Endodermal cell (in vitro differentiated cells): ENCODE results near the gene DYNC2H1. TPM values are rescaled to one million over a fixed set of nuclear protein-coding genes. Genes with fewer than 3 reads are reported as not detected.

Experiments
- DNase-seq: peaks from one replicate; pipeline ENCODE4 v3.0.0-alpha.2; 2017
- H3K27ac ChIP-seq: 2 replicates; pipeline ENCODE4 v1.5.1; 2013; ENCODE audit warnings: mild to moderate bottlenecking, low read depth, low read length, moderate library complexity
- H3K27me3 ChIP-seq: 2 replicates; pipeline ENCODE4 v1.6.1; 2013; ENCODE audit warnings: mild to moderate bottlenecking, low read length, moderate library complexity; ENCODE audit not compliant: insufficient read depth, control insufficient read depth, poor library complexity, severe bottlenecking
- H3K36me3 ChIP-seq: 2 replicates; pipeline ENCODE4 v1.7.0; 2013; ENCODE audit warnings: mild to moderate bottlenecking, low read length, moderate library complexity; ENCODE audit not compliant: control insufficient read depth, insufficient read depth
- H3K4me1 ChIP-seq: one replicate; pipeline ENCODE4 v1.7.0; 2013; ENCODE audit warnings: low read length; ENCODE audit not compliant: control insufficient read depth, insufficient read depth
- H3K4me3 ChIP-seq: 2 replicates; pipeline ENCODE4 v1.5.1; 2013; ENCODE audit warnings: mild to moderate bottlenecking, low read length, moderate library complexity
- H3K9ac ChIP-seq: 2 replicates; pipeline ENCODE4 v1.6.1; 2013; ENCODE audit warnings: mild to moderate bottlenecking, low read length, moderate library complexity; ENCODE audit not compliant: poor library complexity, severe bottlenecking; ENCODE audit errors: extremely low read depth
- H3K9me3 ChIP-seq: 2 replicates; pipeline ENCODE4 v1.6.1; 2013; ENCODE audit warnings: mild to moderate bottlenecking, low read length, moderate library complexity; ENCODE audit not compliant: control insufficient read depth
- H3K27ac Mint-ChIP-seq: 2 replicates; pipeline ENCODE4 v1.8.0; 2020; ENCODE audit warnings: mixed read lengths
- H3K27me3 Mint-ChIP-seq: 2 replicates; pipeline ENCODE4 v1.8.0; 2021; ENCODE audit warnings: mild to moderate bottlenecking, mixed read lengths; ENCODE audit not compliant: insufficient read depth
- H3K36me3 Mint-ChIP-seq: 2 replicates; pipeline ENCODE4 v1.8.0; 2020; ENCODE audit warnings: low read depth, mixed read lengths
- H3K4me1 Mint-ChIP-seq: 2 replicates; pipeline ENCODE4 v1.8.0; 2020; ENCODE audit warnings: mixed read lengths
- H3K4me3 Mint-ChIP-seq: 2 replicates; pipeline ENCODE4 v1.8.0; 2020; ENCODE audit warnings: mild to moderate bottlenecking, moderate library complexity, mixed read lengths
- H3K9me3 Mint-ChIP-seq: 2 replicates; pipeline ENCODE4 v1.8.0; 2020; ENCODE audit warnings: mild to moderate bottlenecking, mixed read lengths
- WGBS, 2 experiments: methylation state at CpG; one replicate each; pipeline versions ENCODE4 v1.1.5 to v1.1.7; 2013; ENCODE audit warnings: missing lambda C conversion rate in 2 of 2, mixed read lengths in 1 of 2; ENCODE audit not compliant: insufficient coverage in 1 of 2, insufficient read length in 1 of 2; 5-methylcytosine and 5-hydroxymethylcytosine counted together
- total RNA-seq, 2 donors: library from RNA; stranded (reverse); fragmentation: NEBNext Ultra II Directional in 1 of 2; extraction: Animal tissue kit (Norgen Biotek cat#: 25700) in 1 of 2; gene quantifications; 2 replicates in 1 of 2; 3 replicates in 1 of 2; pipeline ENCODE4 v1.2.1, GENCODE V29; 2021
- TF ChIP-seq, protein P1 (sequence below): fragments of 200-600 bp; sonication (generic); conservative IDR thresholded peaks from 2 replicates; pipeline ENCODE4 v1.5.0; 2021; ENCODE audit warnings: antibody characterized with exemption, mild to moderate bottlenecking

The DYNC2H1 gene
- total RNA-seq, 2 donors from 2014 or later = 21.1 to 31.9 TPM

DNA sequence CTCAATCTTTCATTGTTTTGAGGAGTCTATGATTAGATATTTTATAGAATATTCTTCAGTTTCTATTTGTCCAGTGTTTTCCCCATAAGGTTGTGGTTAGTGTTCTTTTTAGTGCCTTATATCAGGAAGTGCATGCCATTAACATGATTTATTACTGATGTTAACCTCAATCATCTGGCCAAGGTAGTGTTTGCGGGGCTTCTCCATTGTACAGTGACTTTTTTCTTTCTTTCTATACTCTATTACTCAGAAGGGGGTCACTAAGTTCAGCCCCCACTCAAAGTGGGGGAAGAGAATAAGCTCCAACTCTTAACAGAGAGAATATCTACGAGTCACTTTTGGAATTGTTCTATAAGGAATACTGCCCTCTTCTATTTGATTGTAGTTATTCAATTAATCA, 415.8 kb downstream of the DYNC2H1 start:
- peaks cover 5% of the 10 kb centered on the region for H3K9me3 Mint-ChIP-seq
- 88 to 90% methylated on average over 1 to 2 of the region's 2 CpGs for WGBS, 2 experiments
- H3K27me3 ChIP-seq = no peaks in the 10 kb centered on the region
- H3K36me3 Mint-ChIP-seq = no peaks in the 10 kb centered on the region
- no peak overlapping the region for H3K9ac ChIP-seq
- no peak overlapping the region for H3K27ac ChIP-seq
- no peaks in the 10 kb centered on the region for H3K4me1 ChIP-seq
- H3K4me3 Mint-ChIP-seq = no peak overlapping the region
- H3K27me3 Mint-ChIP-seq = no peaks in the 10 kb centered on the region
- DNase-seq = no peak
- TF ChIP-seq, protein P1, sequence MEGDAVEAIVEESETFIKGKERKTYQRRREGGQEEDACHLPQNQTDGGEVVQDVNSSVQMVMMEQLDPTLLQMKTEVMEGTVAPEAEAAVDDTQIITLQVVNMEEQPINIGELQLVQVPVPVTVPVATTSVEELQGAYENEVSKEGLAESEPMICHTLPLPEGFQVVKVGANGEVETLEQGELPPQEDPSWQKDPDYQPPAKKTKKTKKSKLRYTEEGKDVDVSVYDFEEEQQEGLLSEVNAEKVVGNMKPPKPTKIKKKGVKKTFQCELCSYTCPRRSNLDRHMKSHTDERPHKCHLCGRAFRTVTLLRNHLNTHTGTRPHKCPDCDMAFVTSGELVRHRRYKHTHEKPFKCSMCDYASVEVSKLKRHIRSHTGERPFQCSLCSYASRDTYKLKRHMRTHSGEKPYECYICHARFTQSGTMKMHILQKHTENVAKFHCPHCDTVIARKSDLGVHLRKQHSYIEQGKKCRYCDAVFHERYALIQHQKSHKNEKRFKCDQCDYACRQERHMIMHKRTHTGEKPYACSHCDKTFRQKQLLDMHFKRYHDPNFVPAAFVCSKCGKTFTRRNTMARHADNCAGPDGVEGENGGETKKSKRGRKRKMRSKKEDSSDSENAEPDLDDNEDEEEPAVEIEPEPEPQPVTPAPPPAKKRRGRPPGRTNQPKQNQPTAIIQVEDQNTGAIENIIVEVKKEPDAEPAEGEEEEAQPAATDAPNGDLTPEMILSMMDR = no peak
- H3K4me1 Mint-ChIP-seq = peaks cover 13% of the 10 kb centered on the region
- H3K9me3 ChIP-seq = peaks cover 6% of the 10 kb centered on the region
- H3K27ac Mint-ChIP-seq = no peak overlapping the region
- no peak overlapping the region for H3K4me3 ChIP-seq
- no peaks in the 10 kb centered on the region for H3K36me3 ChIP-seq

DNA sequence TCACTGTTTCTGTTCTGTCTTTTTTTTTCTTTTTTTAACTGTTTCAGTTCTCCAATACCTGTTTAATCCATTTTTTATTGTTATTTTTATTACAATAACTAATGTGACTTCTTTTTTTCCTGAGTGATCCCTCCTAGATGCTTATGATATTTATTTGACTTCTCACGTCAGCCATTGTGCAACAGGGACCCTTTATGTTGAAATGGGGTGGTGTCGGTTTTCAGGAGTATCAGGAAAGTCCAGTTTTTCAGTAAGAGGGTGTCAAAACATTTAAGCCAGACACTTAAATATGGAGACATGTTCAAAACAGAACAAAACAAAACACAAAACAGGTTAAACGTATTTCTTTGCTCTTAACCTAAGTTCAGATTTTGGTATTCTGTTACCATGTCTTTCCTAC, 418.8 kb downstream of the DYNC2H1 start:
- no peak overlapping the region for H3K4me3 ChIP-seq
- Mint-ChIP-seq H3K4me3 (no peak overlapping the region), H3K4me1 (peaks cover 6% of the 10 kb centered on the region), H3K27me3 (no peaks in the 10 kb centered on the region), H3K9me3 (no peaks in the 10 kb centered on the region), H3K36me3 (no peaks in the 10 kb centered on the region), H3K27ac (no peak overlapping the region)
- H3K27me3 ChIP-seq = no peaks in the 10 kb centered on the region
- no peak for DNase-seq
- H3K9me3 ChIP-seq = no peaks in the 10 kb centered on the region
- TF ChIP-seq, protein P1 = no peak
- H3K9ac ChIP-seq = no peak overlapping the region
- no peaks in the 10 kb centered on the region for H3K36me3 ChIP-seq
- 73 to 81% methylated on average over 1 to 2 of the region's 3 CpGs for WGBS, 2 experiments
- no peaks in the 10 kb centered on the region for H3K4me1 ChIP-seq
- H3K27ac ChIP-seq = no peak overlapping the region

DNA sequence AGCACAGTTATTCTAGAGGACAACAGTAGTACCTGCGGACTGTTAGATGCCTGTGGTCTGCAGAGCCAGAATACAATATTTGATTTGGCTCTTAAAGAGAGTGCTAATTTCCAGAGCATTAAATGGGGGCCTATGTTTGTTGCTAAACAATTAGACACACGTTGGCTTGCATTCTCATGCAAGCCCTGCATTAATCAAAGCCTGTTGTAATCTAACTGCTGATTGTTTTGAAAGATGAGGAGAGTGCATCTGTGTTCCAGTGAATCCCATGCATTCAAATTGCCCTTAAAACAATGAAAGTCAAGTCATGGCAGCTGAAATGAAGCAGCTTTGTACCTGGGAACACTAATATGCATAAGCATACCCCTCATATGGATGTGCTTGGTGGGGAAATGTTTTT, 419.4 kb downstream of the DYNC2H1 start:
- H3K27me3 ChIP-seq = no peaks in the 10 kb centered on the region
- no peaks in the 10 kb centered on the region for H3K9me3 ChIP-seq
- Mint-ChIP-seq H3K9me3 (no peaks in the 10 kb centered on the region), H3K4me3 (no peak overlapping the region), H3K27ac (no peak overlapping the region), H3K36me3 (no peaks in the 10 kb centered on the region), H3K27me3 (no peaks in the 10 kb centered on the region), H3K4me1 (peaks cover 6% of the 10 kb centered on the region)
- 65 to 80% methylated on average over 2 of the region's 2 CpGs for WGBS, 2 experiments
- TF ChIP-seq, protein P1 = no peak
- H3K36me3 ChIP-seq = no peaks in the 10 kb centered on the region
- DNase-seq = no peak
- no peak overlapping the region for H3K27ac ChIP-seq
- no peak overlapping the region for H3K4me3 ChIP-seq
- no peak overlapping the region for H3K9ac ChIP-seq
- H3K4me1 ChIP-seq = no peaks in the 10 kb centered on the region
